ENCODE data around the gene SCN5A.

GRCh38 chr3:38689346-38689745 lies 39.9 kb upstream of the SCN5A start:
- TF ChIP-seq CTCF (IDR thresholded peaks at IDR 0.05; ENCODE audit: insufficient read depth, low read depth, low read length), result no peak
- no peak for TF ChIP-seq EZH2 (IDR thresholded peaks at IDR 0.05; ENCODE audit: insufficient read depth, low read length)
